Loucy (cell line): ENCODE results near the gene C6orf120.

ENCODE experiments used
- H2AFZ ChIP-seq: fragments of 200-600 bp; sonication (generic); 2 replicates; pipeline ENCODE4 v1.6.0; 2016; ENCODE audit warnings: antibody characterized with exemption, mild to moderate bottlenecking, low read length, moderate library complexity
- H3F3A ChIP-seq: fragments of 200-600 bp; 2 replicates; pipeline ENCODE4 v1.6.0; 2016; ENCODE audit warnings: antibody characterized with exemption, low read depth, mild to moderate bottlenecking
- H3K27me3 ChIP-seq: fragments of 200-600 bp; sonication (generic); 2 replicates; pipeline ENCODE4 v1.6.1; 2014; ENCODE audit warnings: low read length, mild to moderate bottlenecking; ENCODE audit not compliant: insufficient read depth, poor library complexity, severe bottlenecking
- H3K36me3 ChIP-seq: fragments of 200-600 bp; sonication (generic); 2 replicates; pipeline ENCODE4 v1.6.1; 2016; ENCODE audit warnings: low read length; ENCODE audit not compliant: insufficient read depth
- H3K4me1 ChIP-seq: fragments of 200-600 bp; sonication (generic); 2 replicates; pipeline ENCODE4 v1.5.1; 2014; ENCODE audit warnings: low read length, mild to moderate bottlenecking; ENCODE audit not compliant: insufficient read depth, poor library complexity, severe bottlenecking
- H3K4me2 ChIP-seq: fragments of 200-600 bp; sonication (generic); 2 replicates; pipeline ENCODE4 v1.6.0; 2014; ENCODE audit warnings: antibody characterized with exemption, low read length, low read depth, mild to moderate bottlenecking; ENCODE audit not compliant: poor library complexity, severe bottlenecking
- H3K4me3 ChIP-seq: fragments of 200-600 bp; sonication (generic); 2 replicates; pipeline ENCODE4 v1.5.1; 2014; ENCODE audit warnings: low read length, mild to moderate bottlenecking, mixed read lengths; ENCODE audit not compliant: poor library complexity, severe bottlenecking
- H3K79me2 ChIP-seq: fragments of 200-600 bp; sonication (generic); 2 replicates; pipeline ENCODE4 v1.6.1; 2014; ENCODE audit warnings: low read length; ENCODE audit not compliant: insufficient read depth
- H3K9ac ChIP-seq: fragments of 200-600 bp; sonication (generic); 2 replicates; pipeline ENCODE4 v1.6.0; 2014; ENCODE audit warnings: mild to moderate bottlenecking, low read depth, low read length, moderate library complexity; ENCODE audit not compliant: poor library complexity, severe bottlenecking
- H3K9me2 ChIP-seq: fragments of 200-600 bp; sonication (generic); replicated peaks from 2 replicates; pipeline ENCODE4 v1.6.1; 2016; ENCODE audit warnings: low read depth, low read length, mixed read lengths
- H3K9me3 ChIP-seq: fragments of 200-600 bp; sonication (generic); 2 replicates; pipeline ENCODE4 v1.6.1; 2014; ENCODE audit warnings: mild to moderate bottlenecking, antibody characterized with exemption, low read length, low read depth; ENCODE audit not compliant: insufficient read depth
- H4K20me1 ChIP-seq: fragments of 200-600 bp; sonication (generic); 2 replicates; pipeline ENCODE4 v1.6.0; 2014; ENCODE audit warnings: antibody characterized with exemption, low read length, mild to moderate bottlenecking; ENCODE audit not compliant: insufficient read depth, poor library complexity, severe bottlenecking
- EZH2phosphoT487 ChIP-seq: fragments of 200-600 bp; IDR thresholded peaks from 2 replicates; pipeline ENCODE4 v1.6.1; 2018; ENCODE audit warnings: antibody characterized with exemption, mild to moderate bottlenecking, moderate library complexity, borderline replicate concordance
- TF ChIP-seq, protein P1 (sequence below): fragments of 200-600 bp; sonication (generic); conservative IDR thresholded peaks from 2 replicates; pipeline ENCODE4 v1.5.1; 2014; ENCODE audit warnings: mild to moderate bottlenecking, antibody characterized with exemption, low read length

The C6orf120 gene

DNA sequence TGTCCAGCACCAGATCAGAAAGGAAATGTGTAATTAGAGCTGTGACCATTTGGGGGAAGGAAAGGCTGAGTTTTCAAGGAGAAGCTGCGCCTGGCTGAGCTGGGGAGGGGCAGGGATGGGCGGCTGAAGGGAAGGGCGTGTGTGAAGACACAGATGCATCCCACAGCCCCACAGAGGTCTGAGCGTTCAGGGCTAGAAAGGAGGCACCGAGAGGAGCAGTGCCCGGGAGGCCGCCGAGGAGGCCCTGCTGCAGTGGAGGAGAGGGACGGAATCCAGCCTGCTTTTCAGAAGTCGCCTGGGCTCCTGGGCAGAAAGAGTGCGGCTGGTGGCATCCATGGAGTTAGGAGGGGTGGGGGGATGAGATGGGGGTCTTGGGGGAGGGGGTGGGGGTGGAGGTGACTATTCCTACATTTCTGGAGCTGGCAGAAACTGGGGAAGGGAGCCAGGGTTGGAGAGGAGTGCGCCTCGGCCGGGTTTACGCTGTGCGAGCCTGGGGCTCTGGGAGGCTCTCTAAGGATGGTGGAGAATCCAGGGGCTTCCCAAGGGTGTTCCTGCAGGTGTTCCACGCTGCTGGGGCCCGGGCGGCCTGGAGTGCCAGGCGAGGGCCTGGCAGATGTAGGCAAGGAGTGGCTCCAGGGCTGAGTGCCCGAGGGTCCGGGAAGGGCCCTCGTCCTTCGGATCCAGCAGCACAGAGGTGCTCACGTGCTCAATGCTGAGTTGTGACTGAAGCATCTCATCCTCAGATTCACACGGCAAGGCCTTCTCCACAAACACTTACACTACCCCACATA, 41.9 kb upstream of the C6orf120 start:
- no peaks in the 10 kb centered on the region for H4K20me1 ChIP-seq
- no peaks in the 10 kb centered on the region for H3K36me3 ChIP-seq
- no peak overlapping the region for H3K4me3 ChIP-seq
- no peak overlapping the region for H3K9ac ChIP-seq
- H3K79me2 ChIP-seq: no peaks in the 10 kb centered on the region
- no peaks in the 10 kb centered on the region for H3K27me3 ChIP-seq
- no peak overlapping the region for H2AFZ ChIP-seq
- H3F3A ChIP-seq: no peaks in the 10 kb centered on the region
- TF ChIP-seq, protein P1, sequence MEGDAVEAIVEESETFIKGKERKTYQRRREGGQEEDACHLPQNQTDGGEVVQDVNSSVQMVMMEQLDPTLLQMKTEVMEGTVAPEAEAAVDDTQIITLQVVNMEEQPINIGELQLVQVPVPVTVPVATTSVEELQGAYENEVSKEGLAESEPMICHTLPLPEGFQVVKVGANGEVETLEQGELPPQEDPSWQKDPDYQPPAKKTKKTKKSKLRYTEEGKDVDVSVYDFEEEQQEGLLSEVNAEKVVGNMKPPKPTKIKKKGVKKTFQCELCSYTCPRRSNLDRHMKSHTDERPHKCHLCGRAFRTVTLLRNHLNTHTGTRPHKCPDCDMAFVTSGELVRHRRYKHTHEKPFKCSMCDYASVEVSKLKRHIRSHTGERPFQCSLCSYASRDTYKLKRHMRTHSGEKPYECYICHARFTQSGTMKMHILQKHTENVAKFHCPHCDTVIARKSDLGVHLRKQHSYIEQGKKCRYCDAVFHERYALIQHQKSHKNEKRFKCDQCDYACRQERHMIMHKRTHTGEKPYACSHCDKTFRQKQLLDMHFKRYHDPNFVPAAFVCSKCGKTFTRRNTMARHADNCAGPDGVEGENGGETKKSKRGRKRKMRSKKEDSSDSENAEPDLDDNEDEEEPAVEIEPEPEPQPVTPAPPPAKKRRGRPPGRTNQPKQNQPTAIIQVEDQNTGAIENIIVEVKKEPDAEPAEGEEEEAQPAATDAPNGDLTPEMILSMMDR: no peak
- no peak for TF ChIP-seq EZH2phosphoT487
- no peaks in the 10 kb centered on the region for H3K9me3 ChIP-seq
- no peaks in the 10 kb centered on the region for H3K4me1 ChIP-seq
- H3K9me2 ChIP-seq: no peaks in the 10 kb centered on the region
- H3K4me2 ChIP-seq: no peak overlapping the region

DNA sequence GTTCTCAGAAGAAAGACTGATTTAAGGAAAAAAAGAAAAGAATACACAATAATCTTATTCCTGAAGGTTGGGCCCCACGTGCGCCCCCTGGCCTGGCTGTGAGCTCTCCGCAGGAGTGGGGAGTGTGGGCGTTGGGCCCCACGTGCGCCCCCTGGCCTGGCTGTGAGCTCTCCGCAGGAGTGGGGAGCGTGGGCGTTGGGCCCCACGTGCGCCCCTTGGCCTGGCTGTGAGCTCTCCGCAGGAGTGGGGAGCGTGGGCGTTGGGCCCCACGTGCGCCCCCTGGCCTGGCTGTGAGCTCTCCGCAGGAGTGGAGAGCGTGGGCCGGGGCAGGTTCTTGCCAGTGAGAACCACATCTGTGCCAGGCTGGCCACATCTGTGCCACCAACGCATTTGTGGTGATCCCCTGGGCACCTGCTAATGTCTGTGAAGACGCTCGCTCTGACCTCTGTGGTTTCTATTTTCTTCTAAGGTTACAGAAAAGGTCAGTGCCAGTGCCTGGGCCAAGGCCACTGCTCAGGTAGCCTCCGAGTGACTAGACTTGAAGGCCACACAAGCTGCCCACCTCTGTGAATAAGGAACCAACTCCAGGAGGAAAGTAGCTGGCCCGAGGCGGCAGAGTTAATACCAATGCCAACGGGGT, 41.1 kb upstream of the C6orf120 start:
- no peaks in the 10 kb centered on the region for H3K27me3 ChIP-seq
- H3K36me3 ChIP-seq: no peaks in the 10 kb centered on the region
- H3K4me2 ChIP-seq: no peak overlapping the region
- H3K79me2 ChIP-seq: no peaks in the 10 kb centered on the region
- H3K9me2 ChIP-seq: no peaks in the 10 kb centered on the region
- TF ChIP-seq, protein P1: no peak
- no peak for TF ChIP-seq EZH2phosphoT487
- no peaks in the 10 kb centered on the region for H3K9me3 ChIP-seq
- no peaks in the 10 kb centered on the region for H3K4me1 ChIP-seq
- no peak overlapping the region for H3K4me3 ChIP-seq
- no peak overlapping the region for H3K9ac ChIP-seq
- H2AFZ ChIP-seq: no peak overlapping the region
- no peaks in the 10 kb centered on the region for H3F3A ChIP-seq
- no peaks in the 10 kb centered on the region for H4K20me1 ChIP-seq

DNA sequence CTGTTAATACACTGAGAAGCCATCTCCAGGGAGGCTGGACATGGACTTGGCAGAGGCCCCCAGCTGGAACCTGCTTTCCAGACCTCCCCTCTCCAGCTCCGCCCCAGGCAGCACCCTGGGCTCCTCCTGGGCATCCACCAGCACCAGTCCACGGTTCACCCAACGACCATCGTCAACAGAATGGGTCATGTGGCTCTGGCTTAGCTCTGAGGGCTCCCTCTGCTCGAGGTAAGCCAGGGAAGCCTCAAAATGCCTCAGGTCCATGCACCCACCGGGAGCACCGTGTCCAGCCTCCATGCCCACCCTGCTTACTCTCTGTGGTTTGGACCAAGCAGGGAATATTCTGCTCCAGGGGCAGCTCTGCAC, 40.6 kb upstream of the C6orf120 start:
- H4K20me1 ChIP-seq: no peaks in the 10 kb centered on the region
- no peaks in the 10 kb centered on the region for H3K36me3 ChIP-seq
- no peak overlapping the region for H3K4me2 ChIP-seq
- no peak overlapping the region for H3K9ac ChIP-seq
- TF ChIP-seq EZH2phosphoT487: no peak
- TF ChIP-seq, protein P1: no peak
- no peaks in the 10 kb centered on the region for H3K9me2 ChIP-seq
- H3K4me1 ChIP-seq: no peaks in the 10 kb centered on the region
- no peaks in the 10 kb centered on the region for H3K9me3 ChIP-seq
- no peak overlapping the region for H2AFZ ChIP-seq
- no peak overlapping the region for H3K4me3 ChIP-seq
- H3F3A ChIP-seq: no peaks in the 10 kb centered on the region
- H3K79me2 ChIP-seq: no peaks in the 10 kb centered on the region
- no peaks in the 10 kb centered on the region for H3K27me3 ChIP-seq
